ENCODE data around the gene CEBPA.

The CEBPA gene

GRCh38 chr19:33302175-33302973 is at the start of gene CEBPA:
Gene CEBPA, minus strand, starts transcription at chr19:33302534. Its CDS starts 120 bp downstream, at chr19:33302414.
- peak; percentile 95 to 99 (median 98) for DNase-seq

DNA sequence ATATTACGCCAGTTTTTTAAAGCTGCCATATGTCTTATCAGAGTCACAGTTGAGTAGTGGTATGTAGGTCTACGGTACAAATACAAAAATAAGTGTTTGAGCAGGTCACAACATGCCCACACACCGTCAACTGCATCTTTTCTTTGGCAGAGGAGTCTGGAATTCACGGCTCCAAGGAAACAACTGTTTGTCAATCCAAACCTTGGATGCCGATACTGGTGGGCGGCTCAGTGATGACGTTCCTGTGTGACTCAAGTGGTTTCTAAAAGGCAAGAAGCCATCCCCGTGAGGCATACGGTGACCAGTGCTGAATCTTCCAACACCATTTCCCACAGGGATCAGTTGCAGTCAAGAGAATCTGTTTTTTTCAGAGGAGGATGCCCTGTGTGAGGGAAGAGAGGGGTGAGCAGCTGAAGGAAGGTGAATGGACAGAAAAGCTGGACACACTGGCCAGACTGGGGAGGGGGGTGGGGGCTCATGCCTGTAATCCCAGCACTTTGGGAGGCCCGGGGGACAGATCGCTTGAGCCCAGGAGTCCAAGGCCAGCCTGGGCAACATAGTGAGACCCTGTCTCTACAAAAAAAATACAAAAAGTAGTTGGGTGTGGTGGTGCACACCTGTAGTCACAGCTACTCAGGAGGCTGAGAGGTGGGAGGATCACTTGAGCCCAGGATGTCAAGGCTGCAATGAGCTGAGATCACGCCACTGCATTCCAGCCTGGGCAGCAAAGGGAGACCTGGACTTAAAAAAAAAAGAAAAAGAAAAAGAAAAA is 48.4 kb upstream of the CEBPA start:
- peak; percentile 36 to 45 (median 40) for DNase-seq

GRCh38 chr19:33349319-33350289 is 47.3 kb upstream of the CEBPA start:
- DNase-seq, result no peak

GRCh38 chr19:33348301-33349010 is 46.1 kb upstream of the CEBPA start:
- no peak for DNase-seq

GRCh38 chr19:33347300-33347699 is 45.0 kb upstream of the CEBPA start:
- DNase-seq, result no peak

DNA sequence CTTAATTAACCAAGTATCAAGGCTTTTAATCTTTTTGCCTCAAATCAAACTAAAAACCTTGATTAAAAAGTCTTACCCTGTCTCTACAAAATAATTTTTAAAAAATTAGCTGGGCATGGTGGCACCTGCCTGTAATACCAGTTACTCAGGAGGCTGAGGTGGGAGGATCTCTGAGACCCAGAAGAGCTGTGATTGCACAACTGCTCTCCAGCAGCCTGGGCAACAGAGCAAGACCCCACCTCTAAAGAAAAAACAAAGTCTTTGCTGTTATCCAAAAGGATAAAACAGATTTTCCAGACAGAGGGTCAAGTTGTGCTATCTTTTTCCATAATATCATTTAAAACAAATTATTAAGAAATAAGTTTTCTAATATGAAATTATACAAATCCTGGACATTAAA is 44.3 kb upstream of the CEBPA start:
- DNase-seq, result no peak

DNA sequence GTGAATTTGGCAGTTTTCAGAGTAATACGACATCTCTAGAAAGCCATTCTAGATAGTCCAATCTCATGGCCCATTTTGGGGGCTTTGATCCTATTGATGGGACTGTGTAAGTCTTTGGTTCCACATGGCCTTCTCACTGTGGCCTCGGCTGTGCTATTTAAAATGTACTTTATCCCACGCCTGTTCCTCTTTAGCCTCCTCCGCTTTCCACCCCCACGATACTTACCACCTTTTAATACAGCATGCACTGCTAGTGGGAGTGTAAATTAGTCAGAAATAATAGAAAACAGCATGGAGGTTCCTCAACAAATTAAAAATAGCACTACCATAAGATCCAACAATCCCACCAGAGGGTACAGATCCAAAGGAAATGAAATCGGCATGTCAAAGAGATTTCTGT is 42.8 kb upstream of the CEBPA start:
- DNase-seq, result peak in 1 of 3 donors; percentile 26

GRCh38 chr19:33344573-33344925 is 42.2 kb upstream of the CEBPA start:
- DNase-seq, result no peak

DNA sequence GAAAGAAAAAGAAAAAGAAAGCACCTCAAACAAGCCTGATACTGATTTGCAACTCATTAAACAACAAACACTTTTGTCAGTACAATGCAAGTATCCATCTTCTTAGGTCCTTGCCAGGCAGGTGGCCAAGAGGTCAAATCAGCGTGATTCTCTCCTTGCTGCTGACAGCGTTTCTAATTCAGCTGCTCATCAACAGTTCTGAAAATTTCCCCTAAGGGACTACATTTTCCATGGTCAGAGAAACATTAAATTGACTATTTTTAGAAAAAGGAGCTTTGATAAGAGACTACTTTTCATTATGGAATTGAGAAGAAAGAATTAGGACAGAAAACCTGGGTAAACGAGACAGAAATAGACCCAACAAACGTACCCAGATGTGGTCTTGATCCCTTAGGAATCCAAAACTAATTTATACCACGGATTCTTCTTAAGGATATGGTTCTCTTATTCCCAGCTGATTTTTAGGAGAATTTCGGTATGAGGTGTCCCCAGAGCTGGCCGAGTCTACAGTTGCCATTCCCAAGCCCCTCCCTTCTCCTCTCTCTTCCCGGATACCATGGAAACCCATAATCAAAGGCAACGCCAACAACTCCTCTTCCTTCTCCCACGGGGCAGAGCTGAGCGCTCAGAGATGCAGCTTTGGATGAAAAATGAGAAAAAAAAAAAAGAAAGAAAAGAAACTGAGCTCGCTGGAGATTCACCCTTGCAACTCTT is 41.7 kb upstream of the CEBPA start:
- DNase-seq, result no peak

DNA sequence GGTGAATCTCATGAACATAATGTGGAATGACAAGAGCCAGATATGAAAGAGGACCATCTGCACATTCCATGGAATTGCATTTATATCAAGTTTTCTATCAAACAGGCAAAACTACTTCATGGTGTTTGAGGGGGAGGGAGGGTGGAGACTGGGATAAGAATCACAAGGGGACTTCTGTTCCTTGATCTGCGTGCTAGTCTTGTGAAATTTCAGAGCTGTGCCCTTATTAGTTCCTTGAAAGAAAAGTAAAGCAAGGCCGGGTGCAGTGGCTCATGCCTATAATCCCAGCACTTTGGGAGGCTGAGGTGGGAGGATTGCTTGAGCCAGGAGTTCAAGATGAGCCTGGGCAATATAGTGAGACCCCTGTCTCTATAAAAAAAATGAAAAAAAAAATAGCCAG is 41.0 kb upstream of the CEBPA start:
- peak; percentile 28 to 40 (median 35) for DNase-seq

DNA sequence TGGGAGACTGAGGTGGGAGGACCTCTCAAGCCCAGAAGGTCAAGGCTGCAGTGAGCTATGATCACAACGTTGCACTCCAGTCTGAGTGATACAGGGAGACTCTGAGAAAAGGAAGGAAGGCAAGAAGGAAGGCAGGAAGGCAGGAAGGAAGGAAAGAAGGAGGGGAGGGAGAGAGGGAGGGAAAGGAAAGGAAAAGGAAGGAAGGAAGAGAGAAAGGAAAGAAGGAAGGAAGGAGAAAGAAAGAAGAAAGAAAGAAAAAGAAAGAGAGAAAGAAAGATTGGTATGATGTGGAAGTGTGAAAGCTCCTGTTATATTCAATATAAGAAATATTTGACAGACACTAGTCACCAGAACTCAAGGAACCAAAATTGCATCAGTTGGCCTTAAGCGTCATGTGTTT is 38.7 kb upstream of the CEBPA start:
- no peak for DNase-seq

GRCh38 chr19:33339016-33339984 is 37.0 kb upstream of the CEBPA start:
- peak in 2 of 3 donors; percentile 20 to 27 for DNase-seq

- no peak for DNase-seq
Observed at GRCh38 chr19:33335446-33335845, 33.1 kb upstream of the CEBPA start.

GRCh38 chr19:33334271-33334670 is 31.9 kb upstream of the CEBPA start:
- DNase-seq, result no peak

DNA sequence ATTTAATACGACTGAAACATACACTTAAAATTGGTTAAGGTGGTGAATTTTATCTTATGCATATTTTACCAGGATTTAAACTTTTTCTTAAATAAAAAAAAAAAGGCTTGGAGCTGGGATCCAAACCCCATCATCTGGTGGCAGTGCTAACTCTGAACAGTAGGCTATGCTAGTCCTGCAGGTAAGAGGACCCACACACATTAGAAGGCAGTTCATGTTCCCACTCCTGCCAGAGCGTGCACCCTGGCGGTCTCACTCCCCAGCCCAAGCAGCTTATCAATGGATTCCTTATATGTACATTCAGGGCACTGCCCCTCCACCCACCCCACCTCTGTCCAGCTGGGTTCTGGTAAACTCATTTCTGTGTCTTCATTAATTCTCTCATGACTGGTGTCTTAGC is 31.3 kb upstream of the CEBPA start:
- DNase-seq, result no peak

- DNase-seq, result no peak
Observed at GRCh38 chr19:33333151-33333550, 30.8 kb upstream of the CEBPA start.

DNA sequence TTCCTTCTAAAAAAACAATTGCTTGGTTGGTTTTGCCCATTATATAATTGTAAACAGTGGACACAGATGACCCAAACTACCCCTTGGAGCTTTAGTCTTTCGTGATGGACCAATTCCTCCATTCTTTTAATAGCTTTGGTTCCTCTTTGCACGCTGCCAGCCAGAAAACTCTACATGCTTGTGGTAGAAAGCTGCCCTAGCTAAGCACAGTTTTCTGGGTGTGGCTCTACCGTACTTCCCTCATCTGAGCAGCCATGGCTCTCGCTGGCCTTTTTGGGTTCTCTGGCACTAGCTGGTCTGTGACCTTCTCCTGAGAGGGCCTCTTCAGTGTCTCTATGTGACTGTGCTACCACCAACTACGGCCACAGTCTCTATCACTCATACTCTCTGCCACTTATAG is 29.9 kb upstream of the CEBPA start:
- DNase-seq, result peak; percentile 65 to 68 (median 66)

GRCh38 chr19:33329736-33330135 is 27.4 kb upstream of the CEBPA start:
- DNase-seq, result peak; percentile 21 to 29 (median 29)

DNA sequence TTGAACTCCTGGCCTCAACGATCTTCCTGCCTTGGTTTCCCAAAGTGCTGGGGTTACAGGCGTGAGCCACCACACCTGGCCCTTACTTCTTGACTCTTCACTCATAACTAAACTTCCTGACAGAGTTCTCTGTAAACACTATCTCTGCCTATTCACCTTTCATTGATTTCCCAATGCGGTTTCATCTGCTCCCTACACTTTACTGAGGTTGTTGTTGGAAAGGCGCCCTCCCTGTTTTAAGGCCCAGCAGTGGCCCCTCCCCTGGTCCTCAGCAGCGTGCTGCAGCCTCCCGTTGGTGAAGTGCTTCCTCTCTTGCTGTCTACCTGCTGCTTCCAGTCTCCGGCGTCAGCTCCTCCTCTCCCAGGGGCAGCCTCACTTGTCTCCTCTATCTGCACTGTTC is 26.7 kb upstream of the CEBPA start:
- DNase-seq, result no peak

DNA sequence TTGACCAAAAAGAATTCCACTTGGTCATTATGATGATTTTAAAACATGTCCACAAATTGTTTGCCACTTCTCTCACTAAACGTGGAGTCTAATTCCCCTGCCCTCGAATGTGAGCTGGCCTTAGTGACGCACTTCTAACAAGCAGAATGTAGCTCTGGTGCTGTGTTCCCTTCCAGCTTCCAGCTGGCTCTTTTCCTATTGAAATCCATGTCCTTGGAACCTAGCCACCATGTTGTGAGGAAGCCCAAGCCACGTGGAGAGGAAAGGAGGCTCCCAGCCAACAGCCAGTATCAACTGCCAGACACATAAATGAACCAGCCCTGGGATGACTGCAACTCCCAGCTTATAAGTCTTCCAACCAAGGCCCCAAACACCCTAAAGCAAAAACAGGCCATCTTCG is 23.6 kb upstream of the CEBPA start:
- no peak for DNase-seq
